NCI-H82 (cell line): ENCODE results near the gene CCDC183.
"Not testable (repeated sequence)": the region's sequence is repeated elsewhere in the genome, so short reads cannot be mapped to it uniquely, and the experiment has no call there.

Experiments
- DNase-seq: peaks from one replicate; lab custom pipeline; 2025; lab: John Stamatoyannopoulos, UW

Gene CCDC183

DNA sequence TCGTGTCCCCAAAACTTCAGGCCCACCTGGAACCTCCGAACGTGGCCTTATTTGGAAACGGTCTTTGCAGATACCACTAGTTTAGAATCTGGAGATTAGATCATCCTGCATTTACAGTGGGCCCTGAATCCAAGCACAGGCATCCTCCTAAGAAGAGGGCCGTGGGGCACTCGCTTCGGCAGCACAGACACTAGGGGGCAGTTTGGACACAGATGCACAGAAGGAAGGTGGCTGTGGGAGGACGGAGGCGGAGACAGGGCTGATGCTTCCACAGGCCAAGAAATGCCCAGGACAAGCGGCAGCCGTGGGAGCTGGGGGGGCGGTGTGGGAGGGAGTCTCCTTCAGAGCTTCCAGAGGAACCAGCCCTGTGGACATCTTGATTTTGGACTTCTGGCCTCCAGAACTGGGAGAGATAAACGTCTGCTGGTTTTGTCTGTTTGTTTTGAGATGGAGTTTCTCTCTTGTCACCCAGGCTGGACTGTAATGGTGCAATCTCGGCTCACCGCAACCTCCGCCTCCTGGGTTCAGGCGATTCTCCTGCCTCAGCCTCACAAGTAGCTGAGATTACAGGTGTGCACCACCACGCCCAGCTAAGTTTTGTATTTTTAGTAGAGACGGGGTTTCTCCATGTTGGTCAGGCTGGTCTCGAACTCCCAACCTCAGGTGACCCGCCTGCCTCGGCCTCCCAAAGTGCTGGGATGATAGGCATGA, 35.1 kb upstream of the CCDC183 start:
- DNase-seq = peak; percentile 83

DNA sequence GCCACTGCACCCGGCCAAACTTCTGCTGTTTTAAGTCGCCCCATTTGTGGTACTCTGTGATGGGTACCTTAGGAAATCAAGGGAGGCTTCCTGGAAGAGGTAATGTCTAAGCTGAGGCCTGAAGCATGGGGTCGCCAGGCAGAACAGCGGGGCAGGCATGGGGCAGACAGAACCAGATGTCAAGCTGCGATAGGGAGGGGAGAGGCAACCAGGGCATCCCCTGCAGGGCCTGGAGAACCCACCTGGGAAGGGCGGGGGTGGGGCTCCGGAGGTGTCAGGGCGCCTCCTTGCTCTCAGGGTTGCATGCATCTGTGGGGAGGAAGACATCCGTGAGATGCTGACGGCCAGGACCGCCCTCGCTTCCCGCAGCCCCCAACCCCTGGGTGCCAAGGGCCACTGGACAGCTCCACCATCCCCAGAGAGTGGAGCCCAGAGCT, 34.6 kb upstream of the CCDC183 start:
- DNase-seq = no peak

DNA sequence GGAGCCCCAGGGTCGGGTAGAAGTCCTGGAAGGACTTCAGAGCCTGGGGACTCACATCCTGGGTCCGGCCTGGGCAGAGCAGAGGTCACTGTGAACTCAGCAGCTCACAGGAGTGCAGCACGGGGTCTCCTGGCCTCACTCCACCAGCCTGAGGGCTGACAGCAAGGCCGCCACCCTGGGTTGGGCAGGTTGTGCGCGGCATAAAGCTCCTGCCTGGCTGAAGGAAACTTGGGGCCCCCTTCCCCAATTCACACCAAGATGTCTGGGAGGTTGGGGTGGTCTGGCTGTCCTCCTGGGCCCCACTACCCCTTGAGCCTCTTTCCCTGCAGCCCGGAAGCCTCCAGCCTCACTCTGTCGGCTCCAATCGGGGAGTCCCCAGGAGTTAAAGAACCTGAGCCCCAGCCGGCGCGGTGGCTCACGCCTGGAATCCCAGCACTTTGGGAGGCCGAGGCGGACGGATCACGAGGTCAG, 33.9 kb upstream of the CCDC183 start:
- no peak for DNase-seq

DNA sequence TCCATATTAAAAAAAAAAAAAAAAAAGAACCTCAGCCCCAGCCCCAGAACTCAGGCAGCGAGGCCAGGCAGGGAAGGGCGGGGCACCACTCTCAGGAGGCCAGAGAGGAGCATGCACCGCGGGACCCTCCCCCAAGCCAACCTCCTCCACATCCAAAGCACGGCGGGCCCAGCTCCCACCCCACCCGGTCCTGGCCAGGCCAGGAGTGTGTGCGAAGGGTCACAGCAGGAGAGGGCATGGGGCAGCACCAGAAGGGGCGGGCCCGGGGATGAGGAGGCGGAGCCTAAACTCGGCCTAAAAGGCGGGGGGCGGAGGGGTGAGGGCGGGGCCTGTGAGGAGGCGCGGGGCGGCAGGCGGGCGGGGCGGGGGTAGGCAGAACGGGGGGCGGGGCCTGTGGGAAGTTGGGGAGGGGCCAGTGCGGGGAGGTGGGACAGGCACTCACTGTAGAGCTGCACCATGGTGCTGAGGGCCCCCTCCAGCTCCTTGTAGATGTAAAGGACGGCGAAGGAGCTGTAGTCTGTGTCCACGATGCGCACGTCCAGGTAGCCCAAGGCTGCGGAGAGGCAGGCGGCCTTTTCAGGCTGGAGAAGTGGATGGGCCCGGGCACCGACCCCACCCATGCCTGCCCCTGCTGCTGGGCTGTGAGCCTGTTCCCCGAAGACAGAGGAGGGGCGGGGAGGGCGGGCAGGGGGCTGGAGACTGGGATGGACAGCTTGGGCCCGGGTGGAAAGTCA, 33.1 kb upstream of the CCDC183 start:
- peak; percentile 92 for DNase-seq

- DNase-seq = no peak
These were observed 32.5 kb upstream of the CCDC183 start for GRCh38 chr9:136763649-136764035.

DNA sequence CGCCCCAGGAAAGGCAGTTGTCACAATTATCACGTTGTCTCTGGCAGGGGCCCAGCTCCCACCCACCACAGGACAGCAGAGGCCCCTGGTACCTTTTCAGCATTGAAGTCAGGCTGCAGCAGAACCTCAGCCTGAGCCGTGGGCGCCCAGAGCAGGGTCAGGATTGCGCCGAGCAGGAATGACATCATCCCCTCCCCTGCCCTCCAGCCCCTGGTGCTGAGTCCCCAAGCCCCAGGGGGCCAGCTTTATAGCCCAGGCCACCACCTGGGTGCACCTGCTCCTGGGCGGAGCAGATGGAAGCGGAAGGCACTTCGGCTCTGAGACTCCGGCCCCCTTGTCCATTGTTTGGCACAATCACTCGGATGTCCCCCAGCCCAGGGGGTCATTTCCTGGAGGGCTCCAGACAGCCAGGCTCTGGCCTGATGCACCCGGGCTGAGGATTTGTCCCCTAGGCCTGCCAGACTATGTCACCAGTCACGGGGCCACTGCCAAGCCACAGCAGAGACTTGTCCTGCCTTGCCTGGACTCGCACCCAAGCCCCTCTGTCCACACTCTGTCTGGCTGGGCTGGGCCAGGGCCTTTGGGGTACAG, 31.7 kb upstream of the CCDC183 start, which contains the start of gene LCN15:
TSS of gene LCN15 (minus strand) at position 218 of the 591 bp plus-strand sequence. CDS start at position 188, 30 bp downstream.
- DNase-seq = no peak

DNA sequence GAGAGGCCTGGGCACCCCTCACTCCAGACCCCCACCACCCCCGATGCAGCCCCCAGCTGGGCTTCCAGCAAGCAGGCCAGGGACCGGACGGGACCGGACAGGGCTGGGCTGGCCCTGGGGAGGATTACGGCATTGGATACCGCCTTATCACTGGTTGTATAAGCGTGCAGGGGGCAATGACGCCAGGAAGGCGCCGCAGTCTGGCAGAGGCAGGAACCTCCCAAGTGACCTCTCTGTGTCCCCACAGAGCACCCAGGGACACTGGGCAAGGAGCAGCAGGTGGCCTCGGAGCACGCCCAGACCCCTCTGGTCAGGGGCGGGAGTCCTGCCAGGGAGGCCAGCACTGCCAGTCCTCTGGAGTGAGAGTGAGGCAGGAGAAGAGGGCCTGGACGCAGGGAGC, 31.1 kb upstream of the CCDC183 start:
- DNase-seq = no peak

DNA sequence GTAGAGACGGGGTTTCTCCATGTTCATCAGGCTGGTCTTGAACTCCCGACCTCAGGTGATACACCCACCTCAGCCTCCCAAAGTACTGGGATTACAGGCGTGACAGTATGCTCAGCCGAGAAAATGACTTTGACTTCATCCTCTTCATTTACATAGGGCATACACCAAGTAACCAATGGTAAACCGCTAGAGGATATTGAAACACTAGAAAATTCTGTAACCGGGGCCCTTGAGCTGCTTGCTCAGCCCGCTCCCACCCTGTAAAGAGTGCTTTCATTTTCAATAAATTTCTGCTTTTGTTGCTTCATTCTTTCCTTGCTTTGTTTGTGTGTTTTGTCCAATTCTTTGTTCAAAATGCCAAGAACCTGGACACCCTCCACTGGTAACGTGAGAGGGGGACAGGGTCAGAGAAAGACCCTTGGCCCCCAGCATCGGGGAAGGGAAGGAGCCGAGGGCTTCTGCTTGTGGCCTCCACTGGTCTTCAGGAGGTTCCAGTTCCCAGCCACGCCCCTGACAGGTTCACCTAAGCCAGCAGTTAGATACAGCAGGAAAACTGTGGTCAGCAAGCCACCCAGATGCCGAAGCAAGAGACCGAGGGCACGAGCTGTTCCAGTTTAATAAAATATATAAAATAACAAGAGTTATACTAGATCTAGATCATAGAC, 30.3 kb upstream of the CCDC183 start:
- not testable (repeated sequence) for DNase-seq

DNA sequence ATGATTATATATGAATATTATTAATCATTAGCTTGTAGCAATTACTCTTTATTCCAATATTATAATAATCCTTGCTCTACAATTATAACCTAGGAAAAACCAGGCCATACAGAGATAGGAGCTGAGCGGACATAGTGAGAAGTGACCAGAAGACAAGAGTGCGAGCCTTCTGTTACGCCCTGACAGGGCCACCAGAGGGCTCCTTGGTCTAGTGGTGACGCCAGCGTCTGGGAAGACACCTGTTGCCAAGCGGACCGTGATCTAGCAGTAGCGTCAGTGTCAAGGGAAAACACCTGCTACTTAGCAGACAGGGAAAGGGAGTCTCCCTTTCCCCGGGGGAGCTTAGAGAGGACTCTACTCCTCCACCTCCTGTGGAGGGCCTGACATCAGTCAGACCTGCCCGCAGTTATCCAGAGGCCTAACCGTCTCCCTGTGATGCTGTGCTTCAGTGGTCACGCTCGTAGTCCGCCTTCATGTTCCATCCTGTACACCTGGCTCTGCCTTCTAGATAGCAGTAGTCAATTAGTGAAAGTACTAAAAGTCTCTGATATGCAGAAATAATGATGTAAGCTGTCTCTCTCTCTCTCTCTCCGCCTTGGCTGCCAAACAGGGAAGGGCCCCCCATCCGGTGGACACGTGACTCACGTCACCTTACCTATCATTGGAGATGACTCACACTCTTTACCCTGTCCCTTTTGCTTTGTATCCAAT, 29.6 kb upstream of the CCDC183 start:
- DNase-seq = peak; percentile 83

GRCh38 chr9:136769710-136770191, 26.4 kb upstream of the CCDC183 start:
- peak; percentile 78 for DNase-seq

GRCh38 chr9:136771907-136772415, 24.2 kb upstream of the CCDC183 start:
- no peak for DNase-seq

- peak; percentile 76 for DNase-seq
These were observed 22.6 kb upstream of the CCDC183 start for GRCh38 chr9:136773386-136774044.

- no peak for DNase-seq
These were observed 21.6 kb upstream of the CCDC183 start for GRCh38 chr9:136774416-136775045.

GRCh38 chr9:136775191-136775590, 20.9 kb upstream of the CCDC183 start:
- no peak for DNase-seq

GRCh38 chr9:136776947-136777346, 19.2 kb upstream of the CCDC183 start:
- no peak for DNase-seq

DNA sequence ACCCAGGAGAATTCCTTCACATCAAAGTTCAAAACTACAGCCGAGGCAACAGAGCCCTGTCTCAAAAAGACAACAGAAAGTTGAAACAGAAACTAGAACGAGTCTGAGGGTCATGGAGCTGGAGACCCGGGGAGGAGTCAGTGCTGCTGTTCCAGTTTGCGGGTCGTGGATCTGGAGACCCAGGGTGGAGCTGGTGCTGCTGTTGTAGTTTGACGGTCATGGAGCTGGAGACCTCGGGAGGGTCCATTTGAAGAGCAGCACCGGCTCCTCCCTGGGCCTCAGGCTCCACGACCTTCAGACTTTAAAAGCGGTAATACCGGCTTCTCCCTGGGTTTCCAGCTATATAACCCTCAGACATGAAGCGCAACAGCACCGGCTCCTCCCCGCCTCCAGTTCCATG, 18.8 kb upstream of the CCDC183 start:
- DNase-seq = no peak

GRCh38 chr9:136779808-136780207, 16.3 kb upstream of the CCDC183 start:
- no peak for DNase-seq

- no peak for DNase-seq
These were observed 13.7 kb upstream of the CCDC183 start for GRCh38 chr9:136782452-136782851.

- peak; percentile 81 for DNase-seq
These were observed 11.7 kb upstream of the CCDC183 start for GRCh38 chr9:136784249-136784996.

- DNase-seq = no peak
These were observed 11.2 kb upstream of the CCDC183 start for GRCh38 chr9:136784997-136785361.
